Kidney tubule cell (primary cell): ENCODE data around the gene AHCY.
"Not testable (repeated sequence)": the region's sequence is repeated elsewhere in the genome, so short reads cannot be mapped to it uniquely, and the experiment has no call there.

Source experiments
- DNase-seq: peaks from one replicate; pipeline ENCODE4 v3.0.0-alpha.2; 2018; ENCODE audit warnings: low spot score

AHCY gene

DNA sequence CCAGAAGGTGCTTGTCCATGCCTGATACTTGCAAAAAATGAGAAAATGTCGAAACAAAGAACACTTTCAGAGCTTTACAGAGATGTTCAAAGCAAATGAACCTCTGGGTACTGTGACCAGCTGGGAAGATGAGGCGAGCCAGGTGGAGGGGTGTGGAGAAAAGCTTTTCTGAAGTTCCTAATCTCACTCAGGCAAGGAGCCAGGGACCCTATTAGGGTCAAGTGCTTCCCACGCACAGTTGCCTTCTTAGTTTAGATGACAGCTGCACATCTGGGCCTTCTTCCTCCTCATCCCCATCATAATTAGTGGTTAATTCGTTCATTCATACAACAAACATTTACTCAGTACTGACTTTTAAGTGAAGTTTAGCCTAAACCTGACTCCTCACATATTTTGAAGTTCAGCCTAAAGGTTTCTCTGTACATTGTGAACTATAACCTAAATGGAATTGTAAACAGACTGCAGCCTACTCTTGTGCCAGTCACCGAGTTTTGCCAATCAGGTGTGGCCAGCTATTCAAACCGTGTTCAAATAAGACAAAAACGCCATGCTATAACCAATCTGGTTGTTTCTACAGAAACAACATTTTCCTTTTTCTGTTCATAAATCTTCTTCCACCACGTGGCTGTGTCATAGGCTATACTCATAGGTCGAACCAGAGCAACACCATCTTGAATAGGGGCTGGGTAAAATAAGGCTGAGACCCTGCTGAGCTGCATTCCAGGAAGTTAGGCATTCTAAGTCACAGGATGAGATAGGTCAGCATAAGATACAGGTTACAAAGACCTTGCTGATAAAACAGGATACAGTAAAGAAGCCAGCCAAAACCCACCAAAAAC is 19.3 kb upstream of the AHCY start:
- DNase-seq: no peak

DNA sequence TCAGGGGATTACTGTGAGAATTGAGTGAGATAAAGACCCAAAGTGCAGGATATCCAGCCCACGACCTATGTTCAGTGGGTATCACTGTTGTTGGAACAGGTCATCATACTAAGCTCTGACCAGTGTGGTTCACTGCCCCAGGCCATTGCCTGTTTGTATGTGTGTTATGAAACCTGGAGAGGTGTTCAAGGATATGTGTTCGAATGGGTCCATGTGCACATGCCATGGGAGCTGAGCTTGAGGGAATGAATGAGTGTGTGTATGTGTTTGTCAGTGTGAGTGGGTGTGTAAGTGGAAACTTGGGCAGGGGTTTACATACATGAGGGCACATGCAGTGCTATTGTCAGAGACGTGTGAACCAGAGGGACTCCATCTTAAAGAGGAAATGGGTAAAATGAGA is 17.7 kb upstream of the AHCY start:
- no peak for DNase-seq

DNA sequence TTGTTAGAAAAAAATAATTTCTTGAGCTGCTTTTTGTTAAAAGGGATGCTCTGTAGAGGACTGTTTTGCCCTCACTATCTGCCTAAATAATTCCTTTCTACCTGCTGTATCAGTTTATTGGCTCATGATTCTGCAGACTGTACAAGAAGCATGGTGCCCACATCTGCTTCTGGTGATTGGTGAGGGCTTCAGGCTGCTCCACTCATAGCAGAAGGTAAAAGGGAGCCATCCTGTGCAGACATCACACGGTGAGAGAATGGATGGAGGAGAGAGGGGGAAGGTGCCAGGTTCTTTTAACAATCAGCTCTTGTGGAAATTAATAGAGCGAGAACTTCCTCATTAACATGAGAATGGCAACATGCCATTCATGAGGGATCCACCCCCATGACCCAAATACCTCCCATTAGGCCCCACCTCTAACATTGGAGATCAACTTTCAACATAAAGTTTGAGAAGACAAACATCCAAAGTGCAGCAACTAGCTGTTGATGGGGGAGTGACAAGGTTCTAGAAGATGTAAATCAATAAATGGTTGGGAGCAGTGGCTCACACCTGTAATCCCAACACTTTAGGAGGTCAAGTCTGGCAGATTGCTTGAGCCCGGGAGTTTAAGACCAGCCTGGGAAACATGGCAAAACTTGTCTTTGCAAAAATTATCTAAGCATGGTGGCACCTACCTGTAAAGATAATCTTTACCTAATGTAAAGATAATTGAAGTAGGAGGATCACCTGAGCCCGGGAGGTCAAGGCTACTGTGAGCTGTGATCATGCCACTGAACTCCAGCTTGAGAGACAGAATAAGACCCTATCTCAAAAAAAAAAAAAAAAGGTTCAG is 15.7 kb upstream of the AHCY start:
- DNase-seq: no peak

DNA sequence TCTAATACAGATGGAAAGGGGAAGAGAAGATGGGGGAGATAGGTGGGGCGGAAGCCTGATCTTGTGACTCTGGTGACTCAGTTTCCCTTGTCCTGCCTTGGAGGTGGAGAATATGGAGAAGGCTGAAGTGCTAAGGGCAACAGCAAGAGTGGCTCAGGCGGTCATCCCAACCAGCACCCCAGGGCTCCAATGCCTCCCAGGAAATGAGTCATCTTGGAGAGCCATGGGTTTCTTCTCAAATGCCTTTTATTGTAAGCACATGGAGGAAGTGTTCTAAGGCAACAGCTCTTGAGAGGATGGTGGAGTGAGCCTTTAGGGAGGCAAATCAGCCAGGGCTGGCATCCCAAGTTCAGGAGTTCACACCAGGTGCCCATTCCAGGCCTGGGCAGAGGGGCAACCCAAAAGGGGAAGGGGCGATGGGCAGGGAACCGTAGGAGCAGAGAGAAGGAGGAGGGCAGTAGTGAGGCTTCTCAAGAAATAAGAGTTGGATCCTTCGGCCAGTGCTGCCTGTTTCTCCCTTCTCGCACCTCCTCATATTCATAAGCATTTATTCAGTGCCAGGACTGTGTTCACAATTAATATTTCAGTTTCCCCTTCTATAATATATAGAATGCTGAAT is 13.2 kb upstream of the AHCY start:
- peak; percentile 79 for DNase-seq

DNA sequence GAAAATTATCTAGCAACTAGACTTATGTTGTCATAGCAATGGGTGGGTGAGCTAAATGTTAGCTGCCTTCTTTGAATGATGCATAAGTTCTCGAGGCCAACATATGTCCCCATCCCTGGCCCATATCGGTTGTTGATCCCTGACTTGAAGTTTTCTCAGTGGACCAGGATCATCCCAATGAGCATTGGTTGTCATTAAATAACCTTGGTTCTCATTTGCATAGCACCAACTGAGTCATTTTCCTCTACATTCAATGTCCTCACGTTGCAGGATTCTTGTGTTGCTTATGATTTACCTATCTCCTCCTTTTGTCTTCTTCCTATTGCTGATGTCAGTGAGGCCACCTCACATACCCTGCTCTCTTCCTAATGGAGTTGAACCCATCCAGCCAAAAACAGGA is 12.1 kb upstream of the AHCY start:
- no peak for DNase-seq

DNA sequence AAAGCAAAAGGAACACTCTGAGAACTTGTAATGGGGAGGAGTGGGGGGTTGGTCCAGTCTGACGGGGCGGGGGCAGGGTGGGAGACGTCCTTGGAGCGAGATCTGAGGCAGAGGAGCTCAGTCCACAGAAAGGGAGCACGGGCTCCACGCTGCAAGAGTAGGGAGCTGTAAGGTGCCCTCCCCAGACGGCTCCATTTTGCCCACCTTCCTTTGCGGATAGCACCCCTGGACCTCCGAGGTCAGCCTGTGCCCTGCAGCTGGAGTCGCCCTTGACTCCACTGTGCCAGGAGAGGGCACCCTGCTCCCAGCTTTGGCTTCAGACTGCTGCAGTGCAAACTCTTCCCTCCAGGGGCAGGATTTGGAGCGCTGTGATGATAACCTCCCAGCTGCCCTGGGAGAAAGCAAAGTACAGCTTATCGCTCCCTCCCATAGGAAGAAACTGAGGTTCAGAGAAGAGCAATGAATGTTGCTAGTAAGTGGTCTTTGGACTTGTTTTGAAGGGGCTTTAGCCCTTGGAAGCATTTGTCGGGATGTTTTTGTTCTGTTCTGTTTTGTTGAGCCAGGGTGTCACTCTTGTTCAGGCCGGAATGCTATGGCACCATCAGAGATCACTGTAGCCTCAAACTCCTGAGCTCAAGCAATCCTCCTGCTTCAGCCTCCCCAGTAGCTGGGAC is 9.5 kb upstream of the AHCY start:
- DNase-seq: peak; percentile 91

DNA sequence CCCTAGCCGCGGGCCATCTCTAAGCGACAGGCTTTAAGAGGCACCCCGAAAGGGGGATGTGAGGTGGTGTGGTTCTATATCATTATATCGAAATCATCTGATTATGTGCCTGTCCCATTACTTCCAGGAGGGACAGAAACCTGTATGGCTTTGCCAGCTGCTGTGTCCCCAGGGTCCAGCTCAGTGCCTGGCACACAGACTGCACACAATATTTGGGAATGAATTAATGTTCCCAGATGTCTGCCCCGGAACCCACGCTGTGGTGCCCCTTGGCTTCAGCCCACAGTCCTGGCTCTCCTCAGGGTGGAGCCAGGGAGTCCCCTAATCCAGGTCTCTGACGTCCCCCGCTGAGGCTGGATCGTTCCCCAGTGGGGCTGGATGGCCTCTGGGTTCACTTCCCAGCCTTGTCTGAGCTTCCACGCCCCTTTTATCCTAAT is 8.9 kb upstream of the AHCY start:
- DNase-seq: no peak

DNA sequence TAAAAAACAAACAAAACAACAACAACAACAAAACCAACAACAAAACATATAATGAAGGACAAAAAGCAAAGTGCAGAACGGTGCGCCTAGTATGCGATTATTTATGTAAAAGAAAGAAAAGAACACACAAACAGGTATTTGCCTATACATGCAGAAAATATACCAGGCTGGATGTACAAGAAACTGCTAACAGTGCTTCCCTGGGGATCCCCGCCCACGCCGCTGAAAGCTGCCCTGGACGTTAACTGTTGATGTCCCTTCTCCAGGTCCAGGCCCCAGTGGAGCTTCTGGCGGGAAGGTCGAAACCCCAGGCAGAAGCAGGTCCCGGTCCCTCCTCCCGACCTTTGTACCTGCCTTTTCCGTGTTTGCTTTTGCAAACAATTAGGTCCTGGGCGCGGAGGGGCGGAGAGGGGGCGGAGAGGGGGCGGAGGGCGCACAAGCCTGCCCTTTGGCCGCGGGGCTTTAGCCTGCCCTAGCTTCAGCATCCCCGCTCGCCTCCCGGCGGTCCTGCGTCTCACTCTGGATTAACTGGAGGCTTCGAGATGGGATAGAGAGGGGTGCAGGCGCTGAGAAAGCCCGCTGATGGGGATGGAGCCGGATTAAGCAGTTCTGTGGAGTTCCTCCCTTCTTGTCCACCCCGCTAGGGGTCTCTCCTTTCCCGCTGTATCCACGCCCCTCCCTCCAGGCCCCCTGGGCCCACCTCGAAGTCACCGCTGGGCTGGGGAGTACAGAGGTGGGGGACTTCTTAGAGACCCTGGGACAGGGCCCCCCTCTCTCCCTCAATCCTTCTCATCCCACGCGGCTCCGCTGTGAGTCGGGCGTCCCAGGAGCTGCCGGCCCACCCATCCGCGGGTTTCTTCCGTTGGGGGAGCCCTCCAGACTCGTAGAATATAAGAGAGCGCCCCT is 8.2 kb upstream of the AHCY start:
- no peak for DNase-seq

DNA sequence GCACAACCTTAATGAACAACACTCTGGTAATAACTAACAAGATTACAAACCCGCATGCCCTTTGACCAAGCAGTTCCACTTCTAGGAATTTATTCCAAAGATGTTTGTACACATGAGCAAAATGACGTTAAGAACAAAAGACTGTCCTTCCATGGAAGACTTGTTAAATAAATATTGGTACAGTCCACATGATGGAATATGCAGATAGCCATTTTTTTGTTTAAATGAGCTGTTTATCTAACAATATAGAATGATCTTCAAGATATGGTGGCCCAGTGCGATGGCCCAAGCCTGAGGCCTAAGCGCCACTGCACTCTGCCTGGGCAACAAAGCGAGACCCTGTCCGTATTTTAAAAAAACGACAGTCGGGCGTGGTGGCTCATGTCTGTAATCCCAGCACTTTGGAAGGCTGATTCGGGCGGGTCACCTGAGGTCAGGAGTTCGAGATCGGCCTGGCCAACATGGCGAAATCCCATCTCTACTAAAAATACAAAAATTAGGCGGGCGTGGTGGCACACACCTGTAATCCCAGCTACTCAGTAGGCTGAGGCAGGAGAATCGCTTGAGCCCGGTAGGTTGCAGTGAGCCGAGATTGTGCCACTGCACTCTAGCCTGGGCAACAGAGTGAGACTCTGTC is 7.4 kb upstream of the AHCY start:
- no peak for DNase-seq

DNA sequence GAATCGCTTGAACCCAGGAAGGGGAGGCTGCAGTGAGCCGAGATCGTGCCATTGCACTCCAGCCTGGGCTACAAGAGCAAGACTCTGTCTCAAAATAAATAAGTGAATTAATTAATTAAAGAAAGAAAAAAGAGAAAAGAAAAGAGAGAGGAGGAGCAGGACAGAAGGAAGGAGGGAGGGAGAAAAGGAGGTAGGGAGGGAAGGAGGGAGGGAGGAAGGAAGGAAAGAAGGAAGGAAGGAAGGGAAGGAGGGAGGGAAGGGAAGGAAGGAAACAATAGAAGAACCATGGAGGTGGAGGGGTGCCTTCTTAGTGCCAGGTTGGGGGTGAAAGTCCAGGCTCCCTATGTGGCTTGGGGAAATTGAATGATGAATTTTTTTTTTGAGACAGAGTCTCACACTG is 6.5 kb upstream of the AHCY start:
- DNase-seq: no peak

DNA sequence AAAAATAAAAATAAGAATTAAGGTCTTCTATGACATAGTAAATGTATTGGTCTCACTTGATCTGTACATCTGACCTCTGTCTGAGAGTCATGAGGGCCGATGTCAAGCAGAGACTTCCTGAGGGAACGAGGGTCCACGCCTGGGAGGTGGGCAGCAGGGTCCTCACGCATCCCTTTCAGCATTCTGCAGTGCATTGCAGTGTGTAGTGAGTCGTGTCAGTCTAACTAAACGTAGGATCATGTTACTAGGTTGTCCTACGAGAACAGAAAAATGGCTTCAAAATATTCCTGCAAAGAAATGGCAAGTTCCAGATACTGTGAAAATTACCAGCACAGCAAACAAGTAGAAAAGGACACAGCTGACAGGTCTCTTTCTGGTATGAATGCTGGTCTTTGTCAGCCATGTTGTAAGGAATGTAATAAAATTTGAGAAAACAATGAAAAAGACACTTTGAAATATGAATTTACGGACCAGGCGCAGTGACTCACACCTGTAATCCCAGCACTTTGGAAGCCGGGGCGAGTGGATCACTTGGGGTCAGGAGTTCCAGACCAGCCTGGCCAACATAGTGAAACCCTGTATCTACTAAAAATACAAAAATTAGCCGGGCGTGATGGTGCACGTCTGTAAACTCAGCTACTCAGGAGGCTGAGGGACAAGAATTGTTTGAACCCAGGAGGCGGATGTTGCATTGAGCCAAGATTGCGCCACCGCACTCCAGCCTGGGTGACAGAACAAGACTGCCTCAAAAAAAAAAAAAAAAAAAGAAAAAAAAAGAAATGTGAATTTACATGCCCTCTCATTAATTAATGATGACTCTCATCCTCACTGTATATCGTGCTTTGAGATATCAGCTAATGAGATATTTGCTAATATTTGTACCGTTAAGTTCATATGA is 2.4 kb upstream of the AHCY start:
- DNase-seq: no peak

DNA sequence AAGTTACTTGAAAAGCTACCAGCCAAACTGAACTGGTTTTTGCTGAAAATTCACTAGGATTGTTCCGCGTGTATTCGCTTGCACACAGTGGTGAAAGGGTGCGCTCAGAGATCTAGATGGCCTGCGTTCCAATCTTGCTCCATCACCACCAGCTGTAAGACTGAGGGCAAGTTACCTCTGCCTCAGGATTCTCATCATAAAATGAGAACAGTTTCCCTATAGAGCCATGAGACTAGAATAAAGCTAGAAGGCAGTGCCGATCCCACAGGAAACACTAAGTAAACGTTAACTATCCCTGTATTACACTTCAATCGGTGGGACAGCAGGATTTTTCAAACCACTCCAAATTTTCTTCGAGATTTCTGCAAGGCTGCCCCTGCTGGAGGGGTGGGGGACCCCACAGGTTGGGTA is 838 bp downstream of the AHCY start:
- peak; percentile 34 for DNase-seq

DNA sequence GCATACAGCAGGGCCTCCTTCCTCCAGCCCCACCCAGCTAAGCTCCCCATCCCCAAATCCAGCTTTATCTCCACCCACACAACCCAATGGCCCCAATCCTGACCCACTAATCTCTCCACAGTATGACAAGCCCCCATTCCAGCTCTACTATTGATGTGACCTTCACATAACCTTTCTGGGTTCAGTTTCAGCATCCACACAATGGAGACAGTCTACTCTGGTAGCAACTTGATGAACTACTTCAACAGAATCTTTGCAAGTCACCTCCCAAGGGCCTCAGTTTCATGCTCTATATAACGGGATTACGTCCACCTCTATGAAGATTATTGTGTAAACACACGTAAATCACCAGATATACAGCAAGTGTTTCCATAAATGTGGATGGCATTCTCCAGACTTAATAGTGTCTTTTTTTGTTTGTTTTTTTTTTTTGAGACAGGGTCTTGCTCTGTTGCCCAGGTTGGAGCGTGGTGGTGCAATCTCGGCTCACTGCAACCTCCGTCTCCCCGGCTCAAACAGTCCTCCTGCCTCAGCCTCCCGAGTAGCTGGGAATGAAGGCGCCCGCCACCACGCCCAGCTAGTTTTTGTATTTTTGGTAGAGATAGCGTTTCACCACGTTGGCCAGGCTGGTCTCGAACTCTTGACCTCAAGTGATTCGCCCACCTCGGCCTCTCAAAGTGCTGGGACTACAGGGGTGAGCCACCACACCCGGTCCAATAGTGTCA is 1.4 kb downstream of the AHCY start:
- no peak for DNase-seq

DNA sequence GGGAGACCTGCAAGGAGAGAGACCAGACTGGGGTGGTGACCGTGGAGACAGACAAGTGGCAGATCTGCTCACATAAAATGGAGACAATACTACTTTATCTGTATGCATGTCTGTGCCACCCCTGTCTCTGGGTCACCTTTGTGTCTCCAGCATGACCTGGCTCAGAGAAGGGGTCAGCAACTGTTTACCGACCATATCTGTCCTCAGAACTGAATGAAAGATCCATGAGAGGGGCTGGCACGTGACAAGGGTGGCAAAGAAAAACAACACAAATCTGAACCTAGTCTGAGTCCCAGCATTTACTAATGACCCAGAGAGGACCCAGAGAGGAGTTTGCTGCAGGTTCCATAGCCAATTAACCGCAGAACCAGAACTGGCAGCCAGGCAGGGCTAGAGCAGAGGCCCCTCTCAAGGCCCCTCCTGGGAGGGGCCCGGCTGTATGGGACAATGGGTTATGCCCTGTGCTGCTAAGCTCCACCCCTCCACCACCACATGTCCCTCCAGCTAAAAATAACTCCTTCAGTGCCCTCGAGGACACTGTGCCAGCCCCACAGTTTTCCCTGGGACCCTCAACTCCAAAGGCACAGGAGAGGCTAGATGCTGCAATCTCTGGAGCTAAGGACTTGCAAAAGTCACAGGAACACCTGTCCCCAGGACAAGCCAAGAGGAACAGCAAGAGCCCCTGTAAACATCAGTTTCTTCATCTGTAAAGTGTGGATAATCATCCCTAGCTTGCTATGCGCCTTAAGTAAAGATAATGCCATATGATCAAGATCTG is 2.2 kb downstream of the AHCY start:
- DNase-seq: no peak

DNA sequence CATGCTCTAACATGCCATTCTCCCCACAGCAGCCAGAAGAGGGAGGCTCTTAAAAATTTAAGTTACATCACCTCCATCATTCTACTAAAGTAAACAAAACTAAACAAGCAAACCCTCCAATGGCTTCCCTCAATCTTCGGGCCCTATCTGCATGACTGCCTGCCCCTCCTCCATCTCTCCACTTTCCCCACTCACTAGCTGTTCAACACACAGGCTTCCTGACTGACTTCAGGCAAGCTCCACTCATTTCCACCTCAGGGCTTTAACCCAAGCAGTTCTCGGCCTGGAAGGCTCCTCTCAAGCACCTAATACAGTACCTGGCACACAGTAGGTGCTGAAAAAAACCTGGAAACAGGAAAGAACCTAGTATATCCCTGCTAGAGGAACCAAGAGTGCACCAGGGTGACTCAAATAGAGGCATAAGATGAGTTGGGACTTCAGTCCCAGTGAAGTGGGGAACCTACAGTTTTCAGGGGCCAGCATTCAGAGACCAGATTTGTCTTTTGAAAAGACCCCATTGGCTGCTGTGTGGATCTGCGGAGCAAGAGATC is 2.8 kb downstream of the AHCY start:
- peak; percentile 59 for DNase-seq

DNA sequence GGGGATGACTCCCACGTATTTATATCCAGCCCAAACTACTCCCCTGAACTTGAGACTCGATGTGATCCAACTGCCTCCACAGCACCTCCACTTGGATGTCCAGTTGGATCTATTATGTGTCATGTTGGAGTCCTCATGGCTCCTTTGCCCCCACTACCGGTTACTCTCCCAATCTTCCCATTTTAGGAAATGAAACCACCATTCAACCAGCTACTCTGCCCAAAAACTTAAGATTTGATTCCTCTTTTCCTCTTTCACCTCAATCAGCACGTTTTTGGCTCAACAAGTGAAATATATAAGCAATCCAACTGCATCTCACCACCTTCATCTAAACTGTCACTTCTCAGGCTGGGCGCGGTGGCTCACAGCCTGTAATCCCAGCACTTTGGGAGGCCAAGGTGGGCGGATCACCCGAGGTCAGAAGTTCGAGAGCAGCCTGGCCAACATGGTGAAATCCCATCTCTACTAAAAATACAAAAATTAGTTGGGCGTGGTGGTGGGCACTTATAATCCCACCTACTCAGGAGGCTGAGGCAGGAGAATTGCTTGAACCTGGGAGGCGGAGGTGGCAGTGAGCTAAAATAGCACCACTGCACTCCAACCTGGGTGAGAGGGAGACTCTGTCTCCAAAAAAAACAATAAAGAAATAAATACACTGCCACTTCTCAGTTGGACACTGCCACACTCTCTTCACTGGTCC is 3.4 kb downstream of the AHCY start:
- no peak for DNase-seq

DNA sequence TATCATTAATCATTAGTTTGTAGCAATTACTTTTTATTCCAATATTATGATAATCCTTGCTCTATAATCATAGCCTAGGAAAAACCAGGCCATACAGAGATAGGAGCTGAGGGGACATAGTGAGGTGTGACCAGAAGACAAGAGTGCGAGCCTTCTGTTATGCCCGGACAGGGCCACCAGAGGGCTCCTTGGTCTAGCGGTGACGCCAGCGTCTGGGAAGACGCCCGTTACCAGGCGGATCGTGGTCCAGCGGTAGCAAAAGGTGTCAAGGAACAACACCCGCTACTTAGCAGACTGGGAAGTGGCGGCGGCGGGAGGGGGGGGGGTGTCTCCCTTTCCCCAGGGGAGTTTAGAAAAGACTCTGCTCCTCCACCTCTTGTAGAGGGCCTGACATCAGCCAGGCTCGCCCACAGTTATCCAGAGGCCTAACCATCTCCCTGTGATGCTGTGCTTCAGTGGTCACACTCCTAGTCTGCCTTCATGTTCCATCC is 4.8 kb downstream of the AHCY start:
- DNase-seq: not testable (repeated sequence)
